Activated CD4-positive, alpha-beta T cell treated with anti-CD3 and anti-CD28 coated beads, Interleukin-2, Interleukin-4, amounts not matched to agents 100 ng/mL and 50 ng/mL, durations not matched to agents 16 hours and 8 hours (primary cell): ENCODE data around the gene SUN3.
A peak's percentile ranks its signal among the peaks of the same experiment; 100 is the strongest.
"Not testable (repeated sequence)": the region's sequence is repeated elsewhere in the genome, so short reads cannot be mapped to it uniquely, and the experiment has no call there.

Experiments used
- DNase-seq: peaks from one replicate; pipeline ENCODE4 v3.0.0-alpha.2; 2020; ENCODE audit warnings: low spot score

Gene SUN3

GRCh38 chr7:47945261-47946015 lies 83.5 kb downstream of the SUN3 start:
- DNase-seq = peak; percentile 63

- no peak for DNase-seq
Measured at GRCh38 chr7:47944536-47945260, 84.2 kb downstream of the SUN3 start.

- DNase-seq = no peak
Measured at GRCh38 chr7:47943676-47944474, 85.0 kb downstream of the SUN3 start.

- not testable (repeated sequence) for DNase-seq
Measured at GRCh38 chr7:47942651-47943050, 86.3 kb downstream of the SUN3 start.

- DNase-seq = no peak
Measured at GRCh38 chr7:47942132-47942531, 86.8 kb downstream of the SUN3 start.

GRCh38 chr7:47941136-47941844 lies 87.6 kb downstream of the SUN3 start:
- DNase-seq = no peak

GRCh38 chr7:47940088-47941013 lies 88.6 kb downstream of the SUN3 start:
- DNase-seq = no peak

GRCh38 chr7:47939425-47940036 lies 89.4 kb downstream of the SUN3 start:
- no peak for DNase-seq

GRCh38 chr7:47938574-47939165 lies 90.2 kb downstream of the SUN3 start:
- DNase-seq = no peak

- no peak for DNase-seq
Measured at GRCh38 chr7:47937711-47938573, 91.0 kb downstream of the SUN3 start.
